Measurements from ENCODE around the gene USP32. TPM values are rescaled to one million over a fixed set of nuclear protein-coding genes. Genes with fewer than 3 reads are reported as not detected.

The USP32 gene
- total and polyA plus RNA-seq, 10 of the 15 experiments (the other 5 are each of a cell fraction or from before 2014, with no cell fraction given) = 7.8 to 37.3 (median 25.5) TPM

DNA sequence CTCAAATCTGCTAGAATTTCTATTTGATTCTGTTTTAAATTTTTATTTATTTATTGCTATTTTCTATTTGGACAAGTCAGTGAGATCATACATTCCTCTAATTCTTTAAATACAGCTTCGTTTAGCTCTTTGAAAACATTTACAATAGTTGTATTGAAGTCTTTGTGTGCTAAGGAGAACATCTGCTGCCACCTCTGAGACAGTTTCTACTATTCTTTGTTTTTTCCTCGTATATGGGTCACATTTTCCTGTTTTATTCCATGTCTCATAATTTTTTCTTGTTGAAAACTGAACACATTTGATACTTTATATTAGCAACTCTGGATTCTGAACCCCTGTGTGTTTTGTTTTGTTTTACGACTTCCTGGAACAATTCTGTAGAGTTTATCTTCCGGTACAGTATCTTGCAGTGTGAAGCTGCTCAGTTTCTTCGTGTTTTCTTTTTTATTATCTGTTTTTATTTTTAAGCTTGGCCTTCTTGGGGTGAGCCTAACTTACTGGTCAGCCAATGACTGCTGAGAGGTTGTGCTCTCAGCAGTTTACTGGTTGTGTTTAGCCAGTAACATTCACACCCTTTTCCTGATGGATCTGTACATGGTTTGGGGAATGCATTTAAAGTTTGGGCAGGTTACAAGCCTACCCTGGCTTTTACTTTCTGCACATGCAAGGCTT, 143.2 kb downstream of the USP32 start (continued):
- TF ChIP-seq ESRRA (IDR thresholded peaks at IDR 0.05; ENCODE audit: low read length) = no peak
- TF ChIP-seq SUZ12 (IDR thresholded peaks at IDR 0.05; ENCODE audit: unreplicated experiment) = no peak
- TF ChIP-seq MYC (IDR thresholded peaks at IDR 0.05; ENCODE audit: insufficient read depth, insufficient read length, insufficient replicate concordance, low read length, severe bottlenecking) = no peak
- TF ChIP-seq TCF3 (IDR thresholded peaks at IDR 0.05; ENCODE audit: borderline replicate concordance, insufficient read depth, low read depth, low read length) = no peak
- TF ChIP-seq HCFC1 (IDR thresholded peaks at IDR 0.05; ENCODE audit: low read length) = no peak
- no peak for TF ChIP-seq DPF2 (IDR thresholded peaks at IDR 0.05)

GRCh38 chr17:60247836-60248461, 144.0 kb downstream of the USP32 start:
- 97% methylated on average over 7 of the region's 7 CpGs for WGBS (ENCODE audit: insufficient coverage, insufficient replicate concordance, low lambda C conversion rate, missing lambda C conversion rate)
- TF ChIP-seq NFXL1 (IDR thresholded peaks at IDR 0.05; ENCODE audit: borderline replicate concordance) = peak; percentile 36; the same call in 1 of the 2 replicates
- TF ChIP-seq, protein P1, sequence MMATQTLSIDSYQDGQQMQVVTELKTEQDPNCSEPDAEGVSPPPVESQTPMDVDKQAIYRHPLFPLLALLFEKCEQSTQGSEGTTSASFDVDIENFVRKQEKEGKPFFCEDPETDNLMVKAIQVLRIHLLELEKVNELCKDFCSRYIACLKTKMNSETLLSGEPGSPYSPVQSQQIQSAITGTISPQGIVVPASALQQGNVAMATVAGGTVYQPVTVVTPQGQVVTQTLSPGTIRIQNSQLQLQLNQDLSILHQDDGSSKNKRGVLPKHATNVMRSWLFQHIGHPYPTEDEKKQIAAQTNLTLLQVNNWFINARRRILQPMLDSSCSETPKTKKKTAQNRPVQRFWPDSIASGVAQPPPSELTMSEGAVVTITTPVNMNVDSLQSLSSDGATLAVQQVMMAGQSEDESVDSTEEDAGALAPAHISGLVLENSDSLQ (IDR thresholded peaks at IDR 0.05) = peak; percentile 40; the same call in 1 of the 2 replicates
- TF ChIP-seq TAF1 (IDR thresholded peaks at IDR 0.05; ENCODE audit: borderline replicate concordance, low read depth, low read length) = no peak
- Histone ChIP-seq H3K27me3 (replicated peaks in 1 of 2; ENCODE audit: control insufficient read depth in 2 of 2, insufficient read depth in 2 of 2, low read length in 1 of 2) (no peaks in the 10 kb centered on the region), H3K36me3 (ENCODE audit: control insufficient read depth in 2 of 2, insufficient read depth in 2 of 2, low read length in 1 of 2) (peaks cover 2 to 7% of the 10 kb centered on the region in 2 experiments; a peak in 3 of 4 replicates), H3K9me3 (replicated peaks; ENCODE audit: control insufficient read depth, insufficient read depth, low read length) (no peaks in the 10 kb centered on the region; the same call in 2 of the 3 replicates), H2AFZ (ENCODE audit: control insufficient read depth, low read depth, low read length) (no peak overlapping the region), H3K9ac (ENCODE audit: control insufficient read depth, insufficient read depth, low read length) (no peak overlapping the region), H3K79me2 (ENCODE audit: control insufficient read depth, insufficient read depth, low read length) (no peaks in the 10 kb centered on the region), H3K27ac (ENCODE audit: control insufficient read depth, insufficient read depth) (no peak overlapping the region), H3K4me2 (ENCODE audit: control insufficient read depth, insufficient read depth) (no peak overlapping the region), H3K4me3 (no peak overlapping the region), H4K20me1 (ENCODE audit: control insufficient read depth, insufficient read depth) (no peaks in the 10 kb centered on the region), H3K4me1 (ENCODE audit: control insufficient read depth, insufficient read depth, low read length) (no peaks in the 10 kb centered on the region)
- ChIA-PET POLR2A (interaction anchor here (0.6 kb wide), 1 partner anchor 125 kb away, joined by 3 read pairs; no protein-coding TSS in a partner anchor), SMC1A (ENCODE audit: uncharacterized antibody, unreplicated experiment) (no interaction called here), RAD21 (ENCODE audit: unreplicated experiment) (no interaction called here), CTCF (interaction anchor here (0.9 to 2.1 kb wide), 2 partner anchors 9 to 16 kb away, joined by 4 to 8 read pairs; no protein-coding TSS in a partner anchor)
- no TSS peak for BruUV-seq (replicated peaks)
- ATAC-seq = no peak
- in situ Hi-C loops (cut with MboI) (no loop called here), intact Hi-C loops (cut with micrococcal nuclease; ENCODE audit: unreplicated experiment) (no loop called here)
- no peak for DNase-seq (ENCODE audit: low read depth, low spot score)
- FAIRE-seq = no peak

Data from GM12878 (cell line).